IPS DF 4.7 (cell line): ENCODE measurements around the gene ZNF234.
"Not testable (repeated sequence)": the region's sequence is repeated elsewhere in the genome, so short reads cannot be mapped to it uniquely, and the experiment has no call there.

Experiments used
- DNase-seq: peaks from one replicate; pipeline ENCODE4 v3.0.0-alpha.2; 2013; ENCODE audit warnings: low spot score; ENCODE audit errors: extremely low read depth

ZNF234 gene

DNA sequence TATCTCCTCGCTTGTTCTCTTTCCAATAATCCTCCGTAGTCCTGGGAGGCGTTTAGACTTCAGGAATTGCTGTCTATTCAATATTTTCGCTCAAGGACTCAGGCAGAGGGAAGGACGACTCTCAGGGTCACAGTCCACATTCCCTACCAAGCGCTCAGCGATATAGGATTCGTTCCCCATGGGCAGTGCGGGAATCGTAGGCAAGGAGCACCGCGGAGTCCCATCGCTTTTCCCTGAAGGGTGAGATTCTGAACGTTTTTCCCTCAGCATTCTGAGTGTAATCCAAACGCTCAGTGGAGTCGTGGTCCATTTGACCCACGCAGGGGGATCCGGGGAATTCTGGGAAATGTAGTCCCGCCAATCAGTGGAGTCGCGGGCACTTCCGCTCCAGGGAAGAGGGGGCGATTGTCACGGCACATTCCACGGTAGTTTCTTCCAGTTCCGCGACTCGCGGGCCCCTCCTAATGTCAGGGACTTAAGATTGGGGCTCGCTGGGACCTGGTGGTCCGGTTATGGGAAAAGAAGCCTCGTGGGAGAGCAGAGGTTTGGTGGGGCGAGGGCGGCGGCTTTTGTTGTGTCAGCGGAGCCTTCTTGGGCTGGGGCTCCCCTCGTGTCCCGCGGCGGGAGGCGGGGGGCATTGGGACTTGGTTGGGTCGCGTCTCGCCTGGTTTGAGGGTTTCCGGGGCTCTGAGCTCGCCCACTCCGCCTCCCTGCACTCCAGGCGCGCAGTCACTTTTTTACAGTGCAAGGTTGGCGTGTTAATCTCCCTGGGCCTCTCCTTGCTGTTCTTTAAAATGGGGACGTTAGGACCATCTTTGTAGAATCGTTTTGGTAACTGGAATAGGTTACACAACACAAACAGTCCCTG lies at the start of gene ZNF234:
TSS of gene ZNF234 (plus strand) at position 364 of the 868 bp plus-strand sequence. CDS start 3,079 bp downstream, outside the sequence.
- no peak for DNase-seq

DNA sequence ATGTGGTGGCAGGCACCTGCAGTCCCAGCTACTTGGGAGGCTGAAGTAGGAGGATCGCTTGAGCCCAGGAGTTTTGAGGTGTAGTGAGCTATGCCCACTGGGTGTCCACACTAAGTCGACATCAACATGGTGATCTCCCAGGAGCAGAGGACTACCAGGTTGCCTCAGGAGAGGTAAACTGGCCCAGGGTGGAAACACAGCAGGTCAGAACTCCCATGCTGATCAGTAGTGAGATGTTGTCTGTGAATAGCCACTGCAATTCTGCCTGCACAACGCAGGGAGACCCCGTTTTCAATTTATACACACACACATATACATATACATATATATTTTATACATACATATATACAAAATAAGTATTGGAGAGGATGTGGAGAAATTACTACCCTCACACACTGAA lies 49.2 kb upstream of the ZNF234 start:
- no peak for DNase-seq

DNA sequence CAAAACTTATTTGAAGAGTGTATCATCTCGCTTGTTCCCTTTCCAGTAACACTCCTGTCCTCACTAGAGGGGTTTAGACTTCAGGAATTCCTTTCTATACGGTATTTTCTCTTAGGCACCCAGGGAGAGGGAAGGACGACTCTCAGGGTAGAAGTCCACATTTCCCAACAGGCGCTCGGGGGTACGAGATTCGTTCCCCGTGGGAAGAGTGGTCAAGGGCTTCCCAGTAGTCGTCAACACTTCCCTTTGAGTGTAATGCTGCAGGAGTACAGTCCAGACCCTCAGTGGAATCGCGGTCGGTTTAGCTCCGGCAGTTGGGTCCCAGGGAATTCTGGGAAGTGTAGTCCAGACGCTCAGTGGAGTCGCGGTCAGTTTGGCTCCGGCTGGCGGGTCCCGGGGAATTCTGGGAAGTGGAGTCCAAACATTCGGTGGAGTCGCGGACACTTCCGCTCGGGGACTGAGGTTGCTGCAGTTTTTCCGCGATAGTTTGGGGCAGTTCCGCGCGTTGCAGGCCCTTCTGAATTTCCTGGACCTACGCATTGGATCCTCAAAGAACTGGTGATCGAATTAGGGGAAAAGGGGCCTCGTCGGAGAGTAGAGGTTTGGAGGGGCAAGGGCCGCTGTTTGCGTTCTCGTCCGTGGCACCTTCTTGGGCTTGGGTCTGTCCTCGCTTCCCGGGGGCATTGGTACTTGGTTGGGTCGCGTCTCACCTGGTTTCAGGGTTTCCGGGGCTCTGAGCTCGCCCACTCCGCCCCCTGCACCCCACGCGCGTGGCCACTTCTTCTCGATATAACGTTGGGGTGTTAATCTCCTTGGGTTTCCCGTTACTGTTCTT lies 47.2 kb upstream of the ZNF234 start, which contains the start of gene ZNF224:
TSS of gene ZNF224 (plus strand) at position 431 of the 835 bp plus-strand sequence. CDS start 3,513 bp downstream, outside the sequence.
- peak; percentile 58 for DNase-seq

DNA sequence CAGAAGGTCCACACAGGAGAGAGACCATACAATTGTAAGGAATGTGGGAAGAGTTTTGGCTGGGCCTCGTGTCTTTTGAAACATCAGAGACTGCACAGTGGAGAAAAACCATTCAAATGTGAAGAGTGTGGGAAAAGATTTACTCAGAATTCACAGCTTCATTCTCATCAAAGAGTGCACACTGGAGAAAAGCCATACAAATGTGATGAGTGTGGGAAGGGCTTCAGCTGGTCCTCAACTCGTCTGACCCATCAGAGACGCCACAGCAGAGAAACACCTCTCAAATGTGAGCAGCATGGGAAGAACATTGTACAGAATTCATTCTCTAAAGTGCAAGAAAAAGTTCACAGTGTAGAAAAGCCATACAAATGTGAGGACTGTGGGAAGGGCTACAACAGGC lies 33.6 kb upstream of the ZNF234 start:
- no peak for DNase-seq

DNA sequence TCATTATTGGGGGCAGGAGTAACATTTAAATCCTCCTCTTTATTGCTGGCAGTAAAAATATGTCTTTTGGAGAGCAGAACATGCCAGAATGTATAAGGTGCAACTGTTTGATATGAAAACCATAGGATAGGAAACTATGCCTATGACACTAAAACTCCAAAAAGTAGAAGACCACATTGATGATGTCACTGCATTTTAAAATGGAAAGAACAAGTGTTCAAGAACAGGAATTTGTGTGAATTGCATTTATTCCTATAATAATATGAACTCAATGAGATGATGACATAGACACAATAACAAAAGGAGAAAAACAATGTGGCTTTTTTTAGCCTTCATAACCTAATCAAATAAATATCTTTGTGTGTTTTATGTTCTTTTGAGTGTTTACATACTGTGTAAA lies 31.9 kb upstream of the ZNF234 start:
- DNase-seq = no peak

DNA sequence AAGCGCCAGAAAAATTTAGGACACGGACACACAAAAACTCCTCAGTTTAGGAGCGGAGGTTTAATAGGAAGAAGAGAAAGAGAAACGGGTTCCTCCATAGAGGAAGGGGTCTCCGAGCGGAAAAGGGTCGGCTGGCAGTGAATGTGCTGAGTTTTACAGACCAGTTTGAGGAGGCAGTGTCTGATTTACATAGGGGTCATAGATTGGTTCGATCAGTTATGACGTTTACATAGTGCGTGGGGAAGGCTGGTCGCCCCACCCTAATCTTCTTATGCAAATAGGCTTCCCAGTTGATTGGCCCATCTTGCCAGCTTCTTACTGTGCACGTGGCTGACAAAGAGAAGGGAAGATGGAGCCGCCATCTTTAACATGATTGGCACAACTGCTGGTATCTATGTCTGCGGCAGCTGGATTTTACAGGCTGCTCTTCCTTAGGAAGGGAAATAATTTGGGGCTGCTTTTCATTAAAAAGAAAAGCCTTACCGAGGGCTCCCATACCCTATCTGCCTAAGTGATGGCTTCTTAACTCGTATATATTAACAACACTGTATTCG lies 29.4 kb upstream of the ZNF234 start:
- DNase-seq = peak; percentile 87

DNA sequence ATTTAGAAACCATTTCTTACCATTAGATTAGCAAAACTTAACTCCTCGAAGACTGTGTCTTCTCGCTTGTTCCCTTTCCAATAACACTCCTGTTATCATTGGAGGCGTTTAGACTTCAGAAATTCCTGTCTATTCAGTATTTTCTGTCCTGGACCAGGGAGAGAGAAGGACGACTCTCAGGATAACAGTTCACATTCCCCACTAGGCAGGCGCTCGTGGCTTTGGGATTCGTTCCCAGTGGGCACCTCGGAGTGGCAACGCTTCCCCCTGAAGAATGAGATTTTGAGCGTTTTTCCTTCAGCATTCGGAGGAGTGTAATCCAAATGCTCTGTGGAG lies 28.6 kb upstream of the ZNF234 start:
- no peak for DNase-seq

DNA sequence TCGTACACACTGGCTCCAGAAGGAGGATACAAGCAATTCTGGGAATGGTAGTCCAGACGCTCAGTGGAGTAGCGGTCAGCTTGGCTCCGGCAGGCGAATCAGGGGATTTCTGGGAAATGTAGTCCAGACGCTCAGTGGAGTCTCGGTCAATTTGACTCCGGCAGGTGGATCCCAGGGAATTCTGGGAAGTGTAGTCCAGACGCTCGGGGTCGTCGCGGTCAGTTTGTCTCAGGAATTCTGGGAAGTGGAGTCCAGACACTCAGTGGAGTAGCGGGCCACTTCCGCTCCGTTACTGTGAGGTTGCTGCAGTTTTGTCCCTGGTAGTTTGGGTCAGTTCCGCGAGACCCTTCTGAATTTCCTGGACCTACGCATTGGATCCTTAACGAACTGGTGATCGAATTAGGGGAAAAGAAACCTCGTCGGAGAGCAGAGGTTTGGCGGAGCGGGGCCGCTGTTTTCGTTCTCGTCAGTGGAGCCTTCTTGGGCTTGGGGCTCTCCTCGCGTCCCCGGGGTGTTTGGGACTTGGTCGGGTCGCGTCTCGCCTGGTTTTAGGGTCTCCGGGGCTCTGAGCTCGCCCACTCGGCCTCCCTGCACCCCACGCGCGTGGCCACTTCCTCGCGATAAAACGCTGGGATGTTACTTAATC lies 28.1 kb upstream of the ZNF234 start, which contains the start of gene ZNF225:
TSS of gene ZNF225 (plus strand) at position 262 of the 646 bp plus-strand sequence. CDS start 2,429 bp downstream, outside the sequence.
- peak; percentile 99 for DNase-seq

DNA sequence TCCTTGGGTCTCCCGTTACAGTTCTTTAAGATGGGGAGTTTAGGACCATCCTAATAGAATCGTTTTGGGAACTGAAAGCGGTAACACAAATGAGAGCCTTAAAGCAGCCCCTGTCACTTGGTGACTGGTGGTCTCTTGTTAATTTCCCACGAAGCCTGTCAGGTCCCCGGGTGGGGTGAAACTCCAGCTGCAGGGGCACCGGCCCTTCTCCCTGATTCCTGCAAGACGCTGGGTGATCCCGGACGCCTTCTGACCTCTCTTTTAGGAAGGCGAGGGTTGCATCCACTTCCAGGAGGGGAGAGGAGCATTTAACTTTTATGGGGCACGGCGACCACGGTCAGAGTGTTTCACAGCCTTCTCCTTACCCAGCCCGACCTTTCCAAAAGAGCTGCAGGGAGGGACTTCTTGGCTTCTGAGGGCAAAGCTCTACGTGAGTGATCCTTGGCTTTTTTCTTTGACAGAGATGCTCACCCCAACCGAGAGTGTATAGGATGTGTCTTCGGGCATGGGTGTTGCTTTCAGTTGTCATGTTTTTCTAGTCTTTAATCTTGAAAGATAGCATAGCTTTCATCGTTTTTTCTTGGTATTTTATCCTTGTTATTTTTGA lies 27.5 kb upstream of the ZNF234 start:
- no peak for DNase-seq

DNA sequence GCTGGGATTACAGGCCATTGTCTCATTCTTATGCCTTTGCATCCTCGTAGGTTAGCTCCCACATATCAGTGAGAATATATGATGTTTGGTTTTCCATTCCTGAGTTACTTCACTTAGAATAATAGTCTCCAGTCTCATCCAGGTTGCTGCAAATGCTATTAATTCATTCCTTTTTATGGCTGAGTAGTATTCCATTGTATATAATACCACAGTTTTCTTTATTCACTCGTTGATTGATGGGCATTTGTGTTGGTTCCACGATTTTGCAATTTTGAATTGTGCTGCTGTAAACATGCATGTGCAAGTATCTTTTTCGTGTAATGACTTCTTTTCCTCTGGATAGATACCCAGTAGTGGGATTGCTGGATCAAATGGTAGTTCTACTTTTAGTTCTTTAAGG lies 20.2 kb upstream of the ZNF234 start:
- DNase-seq = not testable (repeated sequence)

DNA sequence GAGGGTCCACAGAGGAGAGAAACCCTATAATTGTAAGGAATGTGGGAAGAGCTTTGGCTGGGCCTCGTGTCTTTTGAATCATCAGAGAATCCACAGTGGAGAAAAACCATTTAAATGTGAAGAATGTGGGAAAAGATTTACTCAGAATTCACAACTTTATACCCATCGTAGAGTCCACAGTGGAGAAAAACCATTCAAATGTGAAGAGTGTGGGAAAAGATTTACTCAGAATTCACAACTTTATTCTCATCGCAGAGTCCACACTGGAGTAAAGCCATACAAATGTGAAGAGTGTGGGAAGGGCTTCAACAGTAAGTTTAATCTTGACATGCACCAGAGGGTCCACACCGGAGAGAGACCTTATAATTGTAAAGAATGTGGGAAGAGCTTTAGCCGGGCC lies 9.4 kb upstream of the ZNF234 start:
- DNase-seq = no peak

DNA sequence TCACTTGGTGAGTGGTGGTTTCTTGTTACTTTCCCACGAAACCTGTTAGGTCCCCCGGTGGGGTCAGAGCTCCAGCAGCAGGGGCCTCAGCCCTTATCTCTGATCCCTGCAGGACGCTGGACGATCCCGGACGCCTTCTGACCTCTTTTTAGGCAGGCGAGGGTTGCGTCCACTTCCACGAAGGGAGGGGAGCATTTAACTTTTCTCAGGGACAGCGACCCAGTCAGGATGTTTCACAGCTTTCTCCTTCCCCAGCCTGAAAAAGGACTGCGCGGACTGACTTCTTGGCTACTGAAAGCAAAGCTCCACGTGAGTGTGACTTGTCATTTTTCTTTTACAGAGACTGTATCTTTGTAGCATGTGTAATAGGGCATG lies 692 bp downstream of the ZNF234 start:
- DNase-seq = no peak

DNA sequence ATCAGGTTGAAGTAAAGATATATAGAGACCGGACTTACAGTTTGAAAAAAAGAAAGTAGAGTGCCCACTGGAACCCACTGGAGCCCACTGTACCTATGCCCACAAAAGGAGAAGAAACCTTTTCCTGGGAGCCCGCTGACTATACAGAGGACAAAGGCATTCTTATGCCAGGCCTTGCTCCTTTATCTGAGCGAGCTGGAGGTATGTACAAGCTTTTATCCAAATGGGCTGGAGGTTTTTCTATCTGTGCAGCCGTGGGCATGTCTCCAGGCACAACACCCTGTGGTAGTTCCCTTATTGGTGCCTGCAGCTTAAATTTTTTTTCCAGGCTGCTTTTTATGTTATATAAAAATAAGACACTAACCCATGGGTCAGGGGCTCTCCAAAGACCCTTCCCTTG lies 8.4 kb downstream of the ZNF234 start:
- no peak for DNase-seq

DNA sequence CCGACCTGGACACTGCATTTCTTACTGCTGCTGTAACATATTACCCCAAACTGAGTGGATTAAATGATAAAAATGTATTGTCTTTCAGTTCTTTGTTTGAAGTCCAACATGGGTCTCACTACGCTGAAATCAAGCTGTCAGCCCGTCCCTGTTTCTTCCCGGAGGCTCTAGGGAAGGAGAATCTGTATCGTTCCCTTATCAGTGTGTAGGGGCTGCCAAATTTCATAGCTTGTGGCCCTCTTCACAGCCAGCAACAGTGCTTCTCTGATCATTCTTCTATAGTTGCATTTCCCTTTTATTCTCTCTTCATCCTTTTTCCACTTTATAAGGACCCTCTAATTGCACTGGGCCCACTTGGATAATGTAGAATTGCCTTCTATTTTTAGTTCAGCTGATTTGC lies 10.1 kb downstream of the ZNF234 start:
- DNase-seq = no peak

DNA sequence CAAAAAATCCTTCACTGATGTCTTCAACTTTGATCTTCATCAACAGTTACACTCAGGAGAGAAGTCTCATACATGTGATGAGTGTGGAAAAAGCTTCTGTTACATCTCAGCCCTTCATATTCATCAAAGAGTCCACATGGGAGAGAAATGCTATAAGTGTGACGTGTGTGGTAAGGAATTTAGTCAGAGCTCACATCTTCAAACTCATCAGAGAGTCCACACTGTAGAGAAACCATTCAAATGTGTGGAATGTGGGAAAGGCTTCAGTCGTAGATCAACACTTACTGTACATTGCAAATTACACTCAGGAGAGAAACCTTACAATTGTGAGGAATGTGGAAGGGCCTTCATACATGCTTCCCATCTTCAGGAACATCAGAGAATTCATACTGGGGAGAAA lies 15.1 kb downstream of the ZNF234 start:
- no peak for DNase-seq

DNA sequence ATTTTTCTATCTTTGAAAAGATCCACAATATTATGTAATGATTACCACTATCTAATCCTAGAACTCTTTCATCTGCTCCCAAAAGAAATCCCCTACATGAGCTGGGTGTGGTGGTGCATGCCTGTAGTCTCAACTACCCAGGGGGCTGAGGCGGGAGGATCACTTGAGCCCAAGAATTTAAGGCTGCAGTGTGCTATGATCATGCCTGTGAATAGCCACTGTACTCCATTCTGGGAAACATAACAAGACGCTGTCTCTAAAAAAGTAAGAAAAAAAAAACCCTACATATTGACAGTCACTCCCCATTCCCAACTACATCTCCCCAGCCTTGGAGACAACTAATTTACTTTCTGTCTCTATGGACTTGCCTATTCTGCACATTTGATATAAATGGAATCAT lies 22.4 kb downstream of the ZNF234 start:
- no peak for DNase-seq

DNA sequence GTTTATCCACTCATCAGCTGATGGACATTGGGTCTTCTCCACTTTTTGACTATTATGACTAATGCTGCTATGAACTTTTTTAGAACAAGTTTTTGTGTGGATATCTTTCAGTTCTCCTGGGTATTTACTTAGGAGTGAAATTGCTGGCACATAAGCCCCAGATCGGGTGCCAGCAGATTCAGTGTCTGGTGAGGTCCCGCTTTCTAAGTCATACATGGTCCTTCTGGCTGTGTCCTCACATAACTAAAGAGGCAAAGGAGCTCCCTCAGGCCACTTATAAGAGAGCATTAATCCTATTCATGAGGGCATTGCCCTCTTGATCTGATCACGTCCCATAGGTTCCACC lies 22.9 kb downstream of the ZNF234 start:
- no peak for DNase-seq

DNA sequence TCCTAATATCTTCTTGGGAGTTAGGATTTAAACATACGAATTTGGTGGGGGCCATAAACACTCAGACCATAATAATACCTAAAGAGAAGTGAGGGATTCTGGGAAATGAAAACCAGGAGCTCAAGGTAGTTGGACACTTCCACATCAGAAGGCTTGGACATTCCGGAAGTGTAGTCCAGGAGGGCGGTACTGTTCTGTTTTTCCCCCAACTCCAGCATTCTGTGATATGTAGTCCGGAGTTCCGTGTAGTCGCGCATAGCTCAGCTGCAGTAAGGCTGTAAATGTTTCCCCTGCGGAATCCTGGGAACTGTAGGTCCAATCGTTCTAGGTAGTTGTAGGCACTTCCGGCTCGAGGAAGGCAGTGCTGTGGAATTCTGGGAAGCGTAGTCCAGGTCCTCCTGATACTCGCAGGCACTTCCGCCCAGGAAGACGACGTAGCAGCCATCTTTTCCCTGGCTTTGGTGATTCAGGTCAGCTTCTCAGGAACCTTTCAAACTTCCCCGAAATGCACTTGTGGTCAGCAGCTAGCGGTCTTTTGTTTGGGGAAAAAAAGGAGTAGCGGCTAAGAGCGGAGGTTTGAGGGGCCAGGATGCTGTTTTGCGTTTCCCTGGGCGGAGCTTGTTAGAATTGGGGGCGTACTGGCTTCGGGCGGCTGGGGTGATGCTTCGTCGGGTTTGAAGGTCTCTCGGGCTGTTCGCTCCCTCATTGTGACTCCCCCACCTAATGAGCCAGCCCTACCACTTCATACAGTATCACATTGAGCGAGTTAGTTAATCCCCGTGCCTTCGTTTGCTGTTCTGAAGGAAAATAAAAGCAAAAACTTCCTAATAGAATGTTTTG lies 23.5 kb downstream of the ZNF234 start, which contains the start of gene ZNF226:
TSS of gene ZNF226 (plus strand) at position 428 of the 840 bp plus-strand sequence. CDS start 4,981 bp downstream, outside the sequence.
- peak; percentile 98 for DNase-seq

DNA sequence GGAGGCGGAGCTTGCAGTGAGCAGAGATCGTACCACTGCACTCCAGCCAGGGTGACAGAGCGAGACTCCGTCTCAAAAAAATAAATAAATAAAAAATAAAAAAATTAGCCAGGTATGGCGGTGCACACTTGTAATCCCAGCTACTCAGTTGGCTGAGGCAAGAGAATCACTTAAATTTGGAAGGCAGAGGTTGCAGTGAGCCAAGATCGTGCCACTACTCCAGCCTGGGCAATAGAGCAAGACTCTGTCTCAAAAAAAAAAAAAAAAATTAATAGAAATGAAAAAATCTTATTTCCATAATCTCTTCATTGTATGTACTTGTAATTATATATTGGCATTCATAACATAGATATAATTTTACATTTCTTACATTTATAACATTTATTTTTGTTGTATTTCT lies 29.3 kb downstream of the ZNF234 start:
- DNase-seq = not testable (repeated sequence)

DNA sequence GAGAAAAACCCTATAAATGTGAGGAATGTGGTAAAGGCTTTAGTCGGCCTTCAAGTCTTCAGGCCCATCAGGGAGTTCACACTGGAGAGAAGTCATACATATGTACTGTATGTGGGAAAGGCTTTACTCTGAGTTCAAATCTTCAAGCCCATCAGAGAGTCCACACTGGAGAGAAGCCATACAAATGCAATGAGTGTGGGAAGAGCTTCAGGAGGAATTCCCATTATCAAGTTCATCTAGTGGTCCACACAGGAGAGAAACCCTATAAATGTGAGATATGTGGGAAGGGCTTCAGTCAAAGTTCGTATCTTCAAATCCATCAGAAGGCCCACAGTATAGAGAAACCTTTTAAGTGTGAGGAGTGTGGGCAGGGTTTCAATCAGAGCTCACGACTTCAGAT lies 35.2 kb downstream of the ZNF234 start:
- no peak for DNase-seq
